NCI-H2227 (cell line): Measurements from ENCODE around the gene NT5DC2.

ENCODE experiments used
- DNase-seq: peaks from one replicate; lab custom pipeline; 2025; ENCODE audit not compliant: unreplicated experiment; lab: John Stamatoyannopoulos, UW

Gene NT5DC2

DNA sequence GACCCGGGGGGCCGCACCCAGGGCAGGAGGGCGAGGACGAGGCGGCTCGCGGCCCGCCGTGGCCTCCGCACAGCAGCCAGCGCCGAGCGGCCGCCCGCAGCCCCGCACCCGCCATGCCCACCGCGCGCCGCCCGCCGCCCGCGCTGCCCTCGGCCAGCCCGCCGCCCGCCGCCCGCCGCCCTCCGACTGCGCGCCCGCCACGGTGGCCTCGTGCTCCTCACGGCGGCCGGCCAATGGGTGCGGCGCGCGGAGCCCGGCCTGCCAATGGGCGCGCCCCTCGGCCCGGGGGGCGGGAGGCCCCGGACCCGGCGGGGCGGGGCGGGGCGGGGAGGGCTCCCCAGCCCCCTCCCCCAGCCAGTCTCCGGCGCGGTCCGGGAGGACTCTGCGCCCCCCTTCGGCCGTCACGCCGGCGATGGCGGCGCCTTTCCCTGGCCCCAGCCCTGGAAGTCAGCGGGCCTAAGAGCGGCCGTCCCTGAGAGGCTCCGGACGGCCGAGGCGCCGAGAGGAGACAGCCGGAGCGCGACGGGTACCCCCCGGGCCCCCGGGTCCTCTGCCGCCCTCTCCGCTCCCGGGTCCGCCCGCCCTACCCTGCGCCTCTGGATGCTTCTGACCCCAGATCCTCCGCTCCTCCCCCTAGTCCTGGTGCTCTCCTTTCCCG, at the start of gene NT5DC2:
NT5DC2 (minus strand) TSS at position 235 of the 658 bp plus-strand sequence; CDS start at position 115, 120 bp downstream.
- DNase-seq: peak; percentile 85

GRCh38 chr3:52574056-52574965, 40.7 kb upstream of the NT5DC2 start:
- no peak for DNase-seq

DNA sequence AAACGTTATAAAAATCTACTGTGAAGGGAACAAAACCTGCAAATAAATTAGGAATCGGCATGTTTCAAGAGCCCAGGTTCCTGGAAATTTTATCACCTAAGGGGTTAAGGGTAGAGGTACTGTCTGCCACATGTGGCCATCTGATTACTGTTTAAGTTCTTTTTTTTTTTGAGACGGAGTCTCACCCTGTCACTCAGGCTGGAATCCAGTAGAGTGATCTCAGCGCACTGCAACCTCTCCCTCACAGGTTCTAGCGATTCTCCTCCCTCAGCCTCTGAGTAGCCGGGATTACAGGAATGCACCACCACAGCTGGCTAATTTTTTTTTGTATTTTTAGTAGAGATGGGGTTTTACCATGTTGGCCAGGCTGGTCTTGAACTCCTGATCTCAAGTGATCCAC, 38.6 kb upstream of the NT5DC2 start:
- no peak for DNase-seq

- no peak for DNase-seq
Measured at GRCh38 chr3:52570076-52570475, 36.4 kb upstream of the NT5DC2 start.

GRCh38 chr3:52568069-52568468, 34.4 kb upstream of the NT5DC2 start:
- DNase-seq: no peak

GRCh38 chr3:52563984-52564383, 30.3 kb upstream of the NT5DC2 start:
- no peak for DNase-seq

DNA sequence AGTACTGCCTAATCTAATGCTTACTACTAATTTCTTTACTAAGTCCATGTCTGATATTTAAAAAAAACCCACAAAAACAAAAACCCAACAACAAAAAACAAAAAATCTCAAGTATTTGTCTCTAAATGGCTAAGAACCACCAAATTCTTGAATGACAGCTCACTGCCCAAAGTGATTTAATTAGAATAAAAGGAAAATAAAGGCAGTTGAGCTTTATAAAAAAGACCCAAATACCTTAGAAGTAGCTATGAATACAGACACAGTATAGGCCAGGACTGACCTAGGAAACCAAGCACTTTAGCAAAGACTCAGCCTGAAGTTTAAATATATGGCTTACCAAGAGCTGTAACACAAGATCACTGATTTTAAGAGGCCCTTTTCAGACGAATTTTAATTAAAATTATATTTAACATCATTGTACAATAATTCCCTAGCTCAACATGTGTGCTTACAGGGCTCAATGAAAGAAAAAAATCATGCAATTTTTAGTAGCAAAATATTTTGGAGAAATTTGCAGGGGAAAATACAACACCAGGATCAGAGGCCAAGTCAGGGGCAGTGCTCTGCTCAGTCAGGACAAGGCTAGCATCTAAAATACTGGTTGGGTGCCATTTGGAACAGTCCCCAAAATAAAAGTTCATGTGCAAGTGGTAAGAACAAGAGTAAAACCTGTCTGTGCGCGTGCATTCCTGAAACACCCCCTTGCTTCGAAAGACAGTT, 27.5 kb upstream of the NT5DC2 start:
- no peak for DNase-seq

GRCh38 chr3:52558436-52558835, 24.8 kb upstream of the NT5DC2 start:
- no peak for DNase-seq

DNA sequence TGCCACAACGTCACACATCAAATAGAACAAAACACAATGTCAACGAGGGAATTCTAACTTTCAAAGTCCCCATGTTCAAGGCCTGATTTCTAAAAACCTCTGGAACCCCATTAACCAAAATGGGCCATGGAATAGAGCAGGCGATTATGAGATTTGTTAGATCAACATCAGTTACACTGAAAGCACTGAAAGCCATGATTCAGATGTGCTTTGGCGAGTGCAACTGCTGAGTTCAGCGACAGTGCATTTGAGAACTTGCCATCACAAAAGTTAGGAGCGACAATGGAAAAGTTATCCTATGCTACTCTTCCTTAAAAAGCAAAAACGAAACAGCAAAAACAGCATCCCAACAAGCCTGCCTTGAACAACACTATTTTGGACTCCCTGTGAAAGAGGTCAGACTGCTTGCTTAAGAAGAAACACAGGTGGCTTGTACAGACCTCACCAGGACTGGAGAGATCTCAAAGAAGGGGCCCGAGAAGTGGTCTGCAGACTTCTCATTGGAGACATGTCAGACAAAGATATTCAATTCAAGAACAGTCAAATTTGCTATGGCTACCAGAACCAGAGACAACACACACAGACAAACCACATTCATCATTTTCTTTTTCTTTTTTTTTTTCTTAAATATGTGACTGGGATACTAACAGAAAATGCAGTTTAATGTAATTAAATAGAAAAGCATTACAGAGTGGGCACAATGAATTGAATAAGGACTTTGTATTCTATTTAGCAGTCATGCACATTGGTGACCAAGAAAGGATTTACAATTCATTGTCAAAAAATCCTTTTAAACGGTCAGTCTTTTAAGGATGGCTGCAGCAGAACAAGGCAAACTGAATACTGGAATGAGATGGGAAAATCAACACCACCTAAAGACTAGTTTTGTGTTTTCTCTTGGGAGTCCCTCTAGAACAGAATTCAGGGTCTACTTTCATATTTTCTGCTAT, 23.6 kb upstream of the NT5DC2 start:
- no peak for DNase-seq

GRCh38 chr3:52555056-52555455, 21.4 kb upstream of the NT5DC2 start:
- DNase-seq: no peak

DNA sequence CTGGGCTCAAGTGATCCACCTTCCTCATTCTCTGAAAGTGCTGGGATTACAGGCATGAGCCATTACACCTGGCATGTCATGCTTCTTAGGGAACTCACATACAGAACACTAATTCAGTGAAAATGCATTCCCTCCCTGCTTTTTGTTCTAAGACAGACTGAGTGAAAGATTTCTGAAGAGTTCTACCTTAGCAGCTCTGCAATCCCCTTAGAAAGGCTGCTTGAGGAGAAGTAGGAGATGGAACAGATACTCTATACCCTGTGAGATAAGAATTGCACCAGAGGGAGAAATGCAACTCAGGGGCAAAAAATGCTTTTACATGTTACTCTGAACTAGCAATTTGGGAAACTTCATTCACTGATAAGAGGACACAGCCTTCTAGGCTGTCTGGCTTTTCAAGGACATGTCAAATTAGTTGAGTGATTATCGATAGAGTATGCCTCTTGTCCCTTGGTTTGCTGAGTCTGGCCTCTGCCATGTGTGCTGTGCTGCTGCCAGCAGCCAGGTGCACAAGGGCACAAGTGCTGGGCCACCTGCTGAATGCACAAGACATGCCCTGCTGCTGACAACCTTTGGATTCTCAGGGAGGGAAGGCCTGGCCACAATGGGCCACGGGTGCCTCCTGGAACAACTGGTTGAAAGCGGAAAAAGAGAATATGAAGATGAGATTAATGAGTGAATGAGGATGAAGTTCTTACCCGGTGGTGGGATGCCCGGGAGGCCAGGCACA, 20.5 kb upstream of the NT5DC2 start:
- DNase-seq: no peak

- no peak for DNase-seq
Measured at GRCh38 chr3:52552089-52552488, 18.4 kb upstream of the NT5DC2 start.

DNA sequence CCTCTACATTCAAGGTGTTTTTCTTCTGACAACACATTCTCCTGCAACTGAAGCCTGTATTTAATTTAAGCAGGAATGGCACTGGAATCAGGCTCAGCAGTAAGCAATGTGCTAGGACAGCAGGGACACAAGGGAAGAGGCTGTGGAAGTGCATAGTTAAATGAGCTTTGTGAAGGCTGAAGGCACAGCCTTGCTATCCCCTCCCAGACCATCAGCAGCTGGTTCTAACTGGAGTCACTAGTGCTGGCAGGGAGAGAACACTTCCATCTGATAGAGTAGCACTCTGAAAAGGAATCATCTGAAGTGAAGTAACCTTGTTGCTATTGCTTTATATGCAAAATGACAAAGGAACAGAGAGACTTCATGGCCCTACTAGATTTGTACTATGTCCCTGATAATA, 17.5 kb upstream of the NT5DC2 start:
- no peak for DNase-seq

DNA sequence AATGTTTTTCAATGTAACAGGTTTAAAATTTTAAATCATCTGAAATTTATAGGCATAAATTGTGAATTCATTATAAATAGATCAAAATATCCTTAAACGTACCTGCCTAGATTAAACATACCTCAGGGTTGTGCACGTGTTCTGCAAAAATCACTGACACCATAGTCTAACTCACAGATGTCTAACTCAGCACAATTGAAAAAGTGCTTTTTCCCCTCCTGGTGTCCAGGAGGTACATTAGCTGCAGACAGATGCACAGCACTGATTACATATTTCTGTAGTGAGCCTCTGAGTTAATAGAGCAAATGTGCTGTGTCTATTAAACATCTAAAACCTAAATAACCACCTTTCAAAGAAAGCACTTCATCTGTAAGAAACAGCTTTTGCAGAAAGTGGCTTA, 13.5 kb upstream of the NT5DC2 start:
- DNase-seq: no peak

DNA sequence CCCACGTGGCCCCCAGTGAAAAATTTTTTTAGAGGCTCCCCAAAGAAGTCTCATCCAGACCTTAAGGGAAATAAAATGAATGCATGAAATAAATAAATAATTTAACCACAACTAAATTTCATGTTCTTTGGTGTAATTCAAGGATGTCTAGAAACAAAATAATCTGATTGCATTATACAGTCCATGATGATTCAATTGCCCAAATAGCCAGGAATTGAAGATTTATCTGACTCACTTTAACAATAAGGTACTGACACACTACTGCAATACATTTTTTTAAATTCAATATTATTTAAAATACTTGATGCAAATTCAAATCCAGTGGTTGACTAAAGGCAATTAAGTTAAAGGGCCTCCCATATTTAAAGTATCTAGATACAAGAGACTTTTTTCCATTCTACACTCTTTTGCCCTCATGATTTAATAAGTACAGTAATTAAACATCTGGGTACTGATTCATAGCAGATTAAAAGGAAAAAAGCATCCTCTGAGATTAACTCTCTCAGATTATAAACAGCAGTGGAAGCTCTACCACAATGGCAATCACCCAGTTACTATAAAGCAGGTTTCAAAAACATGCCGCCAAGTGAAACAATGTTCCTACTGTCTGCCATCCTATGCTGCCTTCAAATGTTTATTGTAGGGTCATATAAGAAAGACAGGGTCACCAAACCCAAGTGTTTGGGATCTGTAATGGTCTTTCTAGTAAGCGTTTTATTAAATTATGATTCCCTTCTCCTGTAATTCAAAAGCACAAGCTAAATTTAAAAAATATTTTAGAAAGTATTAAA, 12.6 kb upstream of the NT5DC2 start:
- DNase-seq: no peak

DNA sequence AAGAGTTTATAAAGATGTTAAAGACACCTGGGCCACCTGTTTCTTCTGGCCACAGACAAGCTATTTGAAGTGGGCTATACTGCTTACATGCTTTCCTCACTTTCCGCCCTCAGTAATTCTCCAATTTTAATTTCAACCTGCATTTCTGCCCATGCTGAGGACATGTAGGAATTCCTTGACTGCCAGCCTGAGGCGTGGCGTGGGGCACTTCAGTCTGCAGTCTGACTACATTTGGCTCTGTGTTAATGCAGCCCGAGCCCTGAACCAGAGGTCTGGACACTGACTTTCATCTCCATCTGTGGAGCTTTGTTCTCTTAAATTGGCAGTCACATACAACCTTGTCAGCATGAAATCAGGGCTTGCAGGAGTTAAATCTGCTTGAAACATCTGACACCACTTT, 11.3 kb upstream of the NT5DC2 start:
- no peak for DNase-seq

DNA sequence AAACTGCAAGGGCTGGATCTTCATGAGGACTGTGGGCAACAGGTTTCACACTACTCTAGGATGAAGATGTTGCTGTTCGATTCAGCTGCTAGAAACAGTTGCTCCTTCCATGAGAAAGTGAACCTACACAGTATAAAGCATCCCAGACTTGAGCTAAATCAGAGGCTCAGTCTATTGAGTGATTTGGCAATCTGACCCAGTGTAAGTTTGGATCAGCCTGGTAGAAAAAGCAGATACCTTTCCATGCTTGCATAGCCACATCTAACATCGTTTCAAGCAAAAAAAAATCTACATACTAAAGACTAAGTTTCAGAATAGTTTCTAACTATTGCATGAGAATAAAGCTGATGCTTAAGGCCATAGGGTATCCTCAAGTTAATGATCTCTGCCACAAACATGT, 7.4 kb upstream of the NT5DC2 start:
- DNase-seq: no peak

- DNase-seq: no peak
Measured at GRCh38 chr3:52539010-52539653, 5.5 kb upstream of the NT5DC2 start.
